ENCODE results near the gene VPS26C. TPM values are rescaled to one million over a fixed set of nuclear protein-coding genes. Genes with fewer than 3 reads are reported as not detected.
A peak's percentile ranks its signal among the peaks of the same experiment; 100 is the strongest.

VPS26C gene
- total and polyA plus RNA-seq, 2 of the 13 experiments (the other 11 are each of a cell fraction or from before 2014, with no cell fraction given): 30.3 to 39.7 TPM

DNA sequence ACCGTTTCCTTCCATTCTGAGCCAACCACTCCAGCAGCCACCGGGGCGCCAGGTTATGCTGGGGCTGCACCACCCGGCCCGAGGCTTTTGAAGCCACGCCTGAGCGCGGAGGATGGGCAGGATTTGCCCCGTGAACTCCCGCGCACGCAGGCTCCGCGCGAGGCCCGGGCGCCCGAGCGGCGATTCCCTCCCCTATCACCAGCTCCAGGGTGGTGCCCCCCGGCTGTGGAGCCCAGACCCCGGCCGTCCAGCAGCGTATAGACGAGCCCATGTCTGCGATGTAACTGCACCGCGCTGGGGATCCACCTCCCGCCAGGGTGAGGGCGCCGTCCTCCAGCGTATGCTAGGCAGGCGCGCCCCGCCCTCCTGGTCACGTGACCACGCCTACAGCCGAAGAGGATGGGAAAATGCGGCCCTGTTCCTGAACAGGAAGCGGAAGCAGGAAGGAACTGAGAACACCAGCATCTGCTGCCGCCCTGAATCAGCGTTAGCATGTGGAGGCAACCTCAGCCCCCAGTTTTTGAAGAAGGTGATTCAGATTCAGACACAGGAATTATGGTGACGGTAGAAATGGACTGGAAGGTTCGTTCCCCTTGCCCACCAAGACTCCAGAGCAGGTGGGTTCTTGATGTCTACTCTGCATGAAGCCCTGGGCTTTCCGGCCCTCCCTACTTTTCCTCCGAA is 46.0 kb downstream of the VPS26C start (continued):
- TF ChIP-seq ISX (CRISPR knock-in tag; conservative IDR thresholded peaks at IDR 0.05) (0 out of 2 replicates have a peak, but pooled peaks have one; percentile 79), ZFP36 (IDR thresholded peaks at IDR 0.05; ENCODE audit: borderline replicate concordance, low read depth, low read length, partially characterized antibody) (no peak), MBD4 (IDR thresholded peaks at IDR 0.05; ENCODE audit: borderline replicate concordance, low read length) (no peak), BCL6 (CRISPR knock-in tag; IDR thresholded peaks at IDR 0.05) (peak; percentile 49; the same call in 1 of the 2 replicates), ZNF749 (CRISPR knock-in tag; IDR thresholded peaks at IDR 0.05; ENCODE audit: borderline replicate concordance) (no peak), NCOA2 (CRISPR knock-in tag; IDR thresholded peaks at IDR 0.05) (peak; percentile 27; the same call in 1 of the 2 replicates), ZNF850 (CRISPR knock-in tag; conservative IDR thresholded peaks at IDR 0.05) (no peak), SIN3A (IDR thresholded peaks at IDR 0.05; ENCODE audit: borderline replicate concordance, low read depth, low read length) (peak; percentile 83; the same call in 1 of the 2 replicates), NFATC3 (CRISPR knock-in tag; IDR thresholded peaks at IDR 0.05) (peak; percentile 64; the same call in 1 of the 2 replicates), MTF1 (CRISPR knock-in tag; IDR thresholded peaks at IDR 0.05) (0 out of 2 replicates have a peak, but pooled peaks have one; percentile 47), NAIF1 (CRISPR knock-in tag; IDR thresholded peaks at IDR 0.05; ENCODE audit: borderline replicate concordance) (no peak), ZNF530 (CRISPR knock-in tag; IDR thresholded peaks at IDR 0.05; ENCODE audit: low read depth) (no peak), ZNF264 (CRISPR knock-in tag; IDR thresholded peaks at IDR 0.05) (peak; percentile 23; the same call in 1 of the 2 replicates), SIX4 (CRISPR knock-in tag; IDR thresholded peaks at IDR 0.05) (peak; percentile 26; the same call in 1 of the 2 replicates), DR1 (CRISPR knock-in tag; IDR thresholded peaks at IDR 0.05) (peak; percentile 92; the same call in 1 of the 2 replicates), TOE1 (CRISPR knock-in tag; IDR thresholded peaks at IDR 0.05) (0 out of 2 replicates have a peak, but pooled peaks have one; percentile 42), GABPA (IDR thresholded peaks at IDR 0.05; ENCODE audit: low read depth, low read length) (peak; percentile 78), GABPA (CRISPR knock-in tag; IDR thresholded peaks at IDR 0.05; ENCODE audit: low read depth) (peak; percentile 95), KAT2B (IDR thresholded peaks at IDR 0.05; ENCODE audit: borderline replicate concordance, low read depth, low read length) (no peak), EED (CRISPR knock-in tag; IDR thresholded peaks at IDR 0.05) (peak; percentile 95; the same call in 1 of the 2 replicates), WIZ (CRISPR knock-in tag; IDR thresholded peaks at IDR 0.05) (peak; percentile 84), ARNT2 (CRISPR knock-in tag; IDR thresholded peaks at IDR 0.05; ENCODE audit: low read depth) (no peak), POGZ (CRISPR knock-in tag; IDR thresholded peaks at IDR 0.05) (peak; percentile 99), ZSCAN30 (CRISPR knock-in tag; IDR thresholded peaks at IDR 0.05) (no peak), ZNF607 (CRISPR knock-in tag; IDR thresholded peaks at IDR 0.05; ENCODE audit: borderline replicate concordance) (peak; percentile 80)
- TF ChIP-seq, protein P1, sequence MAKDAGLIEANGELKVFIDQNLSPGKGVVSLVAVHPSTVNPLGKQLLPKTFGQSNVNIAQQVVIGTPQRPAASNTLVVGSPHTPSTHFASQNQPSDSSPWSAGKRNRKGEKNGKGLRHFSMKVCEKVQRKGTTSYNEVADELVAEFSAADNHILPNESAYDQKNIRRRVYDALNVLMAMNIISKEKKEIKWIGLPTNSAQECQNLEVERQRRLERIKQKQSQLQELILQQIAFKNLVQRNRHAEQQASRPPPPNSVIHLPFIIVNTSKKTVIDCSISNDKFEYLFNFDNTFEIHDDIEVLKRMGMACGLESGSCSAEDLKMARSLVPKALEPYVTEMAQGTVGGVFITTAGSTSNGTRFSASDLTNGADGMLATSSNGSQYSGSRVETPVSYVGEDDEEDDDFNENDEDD (CRISPR knock-in tag; IDR thresholded peaks at IDR 0.05; ENCODE audit: borderline replicate concordance): peak; percentile 92
- TF ChIP-seq, protein P2, sequence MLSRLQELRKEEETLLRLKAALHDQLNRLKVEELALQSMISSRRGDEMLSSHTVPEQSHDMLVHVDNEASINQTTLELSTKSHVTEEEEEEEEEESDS (CRISPR knock-in tag; IDR thresholded peaks at IDR 0.05; ENCODE audit: borderline replicate concordance): no peak
- TF ChIP-seq, protein P3, sequence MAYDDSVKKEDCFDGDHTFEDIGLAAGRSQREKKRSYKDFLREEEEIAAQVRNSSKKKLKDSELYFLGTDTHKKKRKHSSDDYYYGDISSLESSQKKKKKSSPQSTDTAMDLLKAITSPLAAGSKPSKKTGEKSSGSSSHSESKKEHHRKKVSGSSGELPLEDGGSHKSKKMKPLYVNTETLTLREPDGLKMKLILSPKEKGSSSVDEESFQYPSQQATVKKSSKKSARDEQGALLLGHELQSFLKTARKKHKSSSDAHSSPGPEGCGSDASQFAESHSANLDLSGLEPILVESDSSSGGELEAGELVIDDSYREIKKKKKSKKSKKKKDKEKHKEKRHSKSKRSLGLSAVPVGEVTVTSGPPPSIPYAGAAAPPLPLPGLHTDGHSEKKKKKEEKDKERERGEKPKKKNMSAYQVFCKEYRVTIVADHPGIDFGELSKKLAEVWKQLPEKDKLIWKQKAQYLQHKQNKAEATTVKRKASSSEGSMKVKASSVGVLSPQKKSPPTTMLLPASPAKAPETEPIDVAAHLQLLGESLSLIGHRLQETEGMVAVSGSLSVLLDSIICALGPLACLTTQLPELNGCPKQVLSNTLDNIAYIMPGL (CRISPR knock-in tag; IDR thresholded peaks at IDR 0.05; ENCODE audit: borderline replicate concordance in 1 of 2, low read depth in 1 of 2): peak; percentile 87 to 95

All from HepG2 (cell line).